ENCODE data around the gene NGRN.
A peak's percentile ranks its signal among the peaks of the same experiment; 100 is the strongest.
"Not testable (repeated sequence)": the region's sequence is repeated elsewhere in the genome, so short reads cannot be mapped to it uniquely, and the experiment has no call there.

NGRN gene

DNA sequence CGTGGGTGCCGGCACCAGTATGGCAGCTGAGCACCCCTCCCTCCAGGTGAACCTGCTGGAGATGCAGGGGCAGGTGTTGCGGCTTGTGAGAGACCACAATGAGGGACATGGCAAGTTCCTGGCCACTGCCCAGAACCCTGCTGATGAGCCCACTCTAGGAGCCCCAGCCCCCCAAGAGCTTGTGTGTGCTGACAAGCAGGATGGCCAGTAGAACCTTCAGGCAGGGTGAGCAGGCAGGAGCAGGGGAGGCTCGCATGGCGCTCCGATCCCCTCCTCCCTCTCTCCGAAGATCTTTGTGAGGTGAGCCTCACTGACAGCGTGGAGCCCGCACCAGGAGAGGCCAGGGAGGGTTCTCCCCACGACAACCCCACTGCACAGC is 29.8 kb downstream of the NGRN start:
- TF ChIP-seq MYC (IDR thresholded peaks at IDR 0.05; ENCODE audit: low read depth, low read length) (no peak), POLR2A (IDR thresholded peaks at IDR 0.05; ENCODE audit: extremely low read depth, insufficient read length) (no peak)
- TF ChIP-seq, protein P1, sequence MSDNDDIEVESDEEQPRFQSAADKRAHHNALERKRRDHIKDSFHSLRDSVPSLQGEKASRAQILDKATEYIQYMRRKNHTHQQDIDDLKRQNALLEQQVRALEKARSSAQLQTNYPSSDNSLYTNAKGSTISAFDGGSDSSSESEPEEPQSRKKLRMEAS (IDR thresholded peaks at IDR 0.05; ENCODE audit: low read depth, low read length), result no peak
- TF ChIP-seq, protein P2, sequence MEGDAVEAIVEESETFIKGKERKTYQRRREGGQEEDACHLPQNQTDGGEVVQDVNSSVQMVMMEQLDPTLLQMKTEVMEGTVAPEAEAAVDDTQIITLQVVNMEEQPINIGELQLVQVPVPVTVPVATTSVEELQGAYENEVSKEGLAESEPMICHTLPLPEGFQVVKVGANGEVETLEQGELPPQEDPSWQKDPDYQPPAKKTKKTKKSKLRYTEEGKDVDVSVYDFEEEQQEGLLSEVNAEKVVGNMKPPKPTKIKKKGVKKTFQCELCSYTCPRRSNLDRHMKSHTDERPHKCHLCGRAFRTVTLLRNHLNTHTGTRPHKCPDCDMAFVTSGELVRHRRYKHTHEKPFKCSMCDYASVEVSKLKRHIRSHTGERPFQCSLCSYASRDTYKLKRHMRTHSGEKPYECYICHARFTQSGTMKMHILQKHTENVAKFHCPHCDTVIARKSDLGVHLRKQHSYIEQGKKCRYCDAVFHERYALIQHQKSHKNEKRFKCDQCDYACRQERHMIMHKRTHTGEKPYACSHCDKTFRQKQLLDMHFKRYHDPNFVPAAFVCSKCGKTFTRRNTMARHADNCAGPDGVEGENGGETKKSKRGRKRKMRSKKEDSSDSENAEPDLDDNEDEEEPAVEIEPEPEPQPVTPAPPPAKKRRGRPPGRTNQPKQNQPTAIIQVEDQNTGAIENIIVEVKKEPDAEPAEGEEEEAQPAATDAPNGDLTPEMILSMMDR (IDR thresholded peaks at IDR 0.05; ENCODE audit: low read depth, low read length), result no peak
- DNase-seq (ENCODE audit: low read depth), result no peak

GRCh38 chr15:90296316-90296884 is 30.9 kb downstream of the NGRN start:
- not testable (repeated sequence) for H3K4me3 ChIP-seq (ENCODE audit: low read depth, low read length); DNase-seq (ENCODE audit: low read depth)

More for the DNA sequence above, 29.8 kb downstream of the NGRN start:
- no peak overlapping the region for H3K4me3 ChIP-seq (ENCODE audit: low read depth, low read length)

GRCh38 chr15:90297021-90297420 is 31.5 kb downstream of the NGRN start:
- DNase-seq (ENCODE audit: low read depth), result no peak
- no peak for TF ChIP-seq POLR2A (IDR thresholded peaks at IDR 0.05; ENCODE audit: extremely low read depth, insufficient read length)
- TF ChIP-seq, protein P2 (IDR thresholded peaks at IDR 0.05; ENCODE audit: low read depth, low read length), result no peak
- TF ChIP-seq MYC (IDR thresholded peaks at IDR 0.05; ENCODE audit: low read depth, low read length), result no peak
- TF ChIP-seq, protein P1 (IDR thresholded peaks at IDR 0.05; ENCODE audit: low read depth, low read length), result no peak
- no peak overlapping the region for H3K4me3 ChIP-seq (ENCODE audit: low read depth, low read length)

GRCh38 chr15:90300541-90300940 is 35.1 kb downstream of the NGRN start:
- TF ChIP-seq MYC (IDR thresholded peaks at IDR 0.05; ENCODE audit: low read depth, low read length) (no peak), POLR2A (IDR thresholded peaks at IDR 0.05; ENCODE audit: extremely low read depth, insufficient read length) (no peak)
- TF ChIP-seq, protein P2 (IDR thresholded peaks at IDR 0.05; ENCODE audit: low read depth, low read length), result no peak
- TF ChIP-seq, protein P1 (IDR thresholded peaks at IDR 0.05; ENCODE audit: low read depth, low read length), result no peak
- DNase-seq (ENCODE audit: low read depth), result no peak
- H3K4me3 ChIP-seq (ENCODE audit: low read depth, low read length), result no peak overlapping the region

GRCh38 chr15:90300988-90301706 is 35.7 kb downstream of the NGRN start:
- TF ChIP-seq, protein P2 (IDR thresholded peaks at IDR 0.05; ENCODE audit: low read depth, low read length), result peak; percentile 97
- TF ChIP-seq, protein P1 (IDR thresholded peaks at IDR 0.05; ENCODE audit: low read depth, low read length), result no peak
- H3K4me3 ChIP-seq (ENCODE audit: low read depth, low read length), result no peak overlapping the region
- DNase-seq (ENCODE audit: low read depth), result peak; percentile 73

DNA sequence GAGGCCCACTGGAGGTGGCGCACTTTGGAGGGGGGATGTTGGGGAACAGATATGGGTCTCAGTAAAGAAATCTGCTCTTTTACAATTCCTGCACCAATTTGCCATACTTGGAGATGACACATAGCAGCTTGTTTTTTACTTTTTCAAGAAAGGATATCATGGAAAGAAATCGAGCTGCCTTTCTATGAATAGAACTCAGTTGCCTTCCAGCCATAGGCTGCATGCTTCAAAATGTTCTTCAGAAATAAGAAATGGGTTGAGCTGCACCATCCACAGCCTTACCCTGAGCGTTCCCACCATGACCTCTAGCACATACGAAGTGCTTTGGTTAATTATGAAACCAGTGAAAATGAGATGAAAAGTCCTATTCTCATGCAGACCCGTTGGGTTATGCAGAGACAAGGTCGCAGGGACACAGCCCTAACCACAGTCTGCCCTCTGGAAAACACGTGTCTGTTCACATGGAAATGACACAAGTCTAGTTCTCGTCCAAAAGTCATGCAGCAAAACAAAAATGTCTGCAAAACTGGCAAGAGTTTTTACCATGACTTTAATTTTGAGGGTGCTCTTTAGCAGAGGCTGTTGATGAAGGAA is 36.3 kb downstream of the NGRN start:
- no peak for TF ChIP-seq MYC (IDR thresholded peaks at IDR 0.05; ENCODE audit: low read depth, low read length)
- no peak overlapping the region for H3K4me3 ChIP-seq (ENCODE audit: low read depth, low read length)
- DNase-seq (ENCODE audit: low read depth), result no peak

- DNase-seq (ENCODE audit: low read depth); H3K4me3 ChIP-seq (ENCODE audit: low read depth, low read length): not testable (repeated sequence)
Measured at GRCh38 chr15:90305355-90305754, 39.9 kb downstream of the NGRN start.

Measured in NB4 (cell line).